ENCODE data around the gene NHEJ1. TPM values are rescaled to one million over a fixed set of nuclear protein-coding genes. Genes with fewer than 3 reads are reported as not detected.

The NHEJ1 gene
- total and polyA plus RNA-seq, 2 of the 13 experiments (the other 11 are each of a cell fraction or from before 2014, with no cell fraction given) = 30.0 to 30.7 TPM

GRCh38 chr2:219071131-219071816, 89.3 kb downstream of the NHEJ1 start (continued):
- TF ChIP-seq REST (IDR thresholded peaks at IDR 0.05; ENCODE audit: borderline replicate concordance in 1 of 2, low read depth in 1 of 2, low read length in 2 of 2) (peak in 1 of 2 experiments; percentile 80; a peak in 2 of 4 replicates), CBX2 (IDR thresholded peaks at IDR 0.05; ENCODE audit: low read depth, low read length) (no peak), CBX2 (CRISPR knock-in tag; IDR thresholded peaks at IDR 0.05; ENCODE audit: low read depth) (no peak), KLF11 (CRISPR knock-in tag; IDR thresholded peaks at IDR 0.05) (0 out of 2 replicates have a peak, but pooled peaks have one; percentile 66), SOX5 (CRISPR knock-in tag; IDR thresholded peaks at IDR 0.05; ENCODE audit: borderline replicate concordance) (peak; percentile 100), MIXL1 (CRISPR knock-in tag; IDR thresholded peaks at IDR 0.05) (peak; percentile 70), KAT7 (CRISPR knock-in tag; IDR thresholded peaks at IDR 0.05; ENCODE audit: borderline replicate concordance) (no peak), SOX6 (IDR thresholded peaks at IDR 0.05) (no peak), SOX6 (CRISPR knock-in tag; IDR thresholded peaks at IDR 0.05) (peak; percentile 100), ZNF605 (CRISPR knock-in tag; IDR thresholded peaks at IDR 0.05) (peak; percentile 78; the same call in 1 of the 2 replicates), TBL1XR1 (IDR thresholded peaks at IDR 0.05; ENCODE audit: borderline replicate concordance, low read length, partially characterized antibody) (no peak), ZBTB7A (CRISPR knock-in tag; IDR thresholded peaks at IDR 0.05) (peak; percentile 94), CSRNP2 (CRISPR knock-in tag; conservative IDR thresholded peaks at IDR 0.05; ENCODE audit: low read depth) (no peak), MXI1 (IDR thresholded peaks at IDR 0.05; ENCODE audit: borderline replicate concordance, low read depth, low read length) (0 out of 3 replicates have a peak, but pooled peaks have one; percentile 3)
- TF ChIP-seq, protein P1, sequence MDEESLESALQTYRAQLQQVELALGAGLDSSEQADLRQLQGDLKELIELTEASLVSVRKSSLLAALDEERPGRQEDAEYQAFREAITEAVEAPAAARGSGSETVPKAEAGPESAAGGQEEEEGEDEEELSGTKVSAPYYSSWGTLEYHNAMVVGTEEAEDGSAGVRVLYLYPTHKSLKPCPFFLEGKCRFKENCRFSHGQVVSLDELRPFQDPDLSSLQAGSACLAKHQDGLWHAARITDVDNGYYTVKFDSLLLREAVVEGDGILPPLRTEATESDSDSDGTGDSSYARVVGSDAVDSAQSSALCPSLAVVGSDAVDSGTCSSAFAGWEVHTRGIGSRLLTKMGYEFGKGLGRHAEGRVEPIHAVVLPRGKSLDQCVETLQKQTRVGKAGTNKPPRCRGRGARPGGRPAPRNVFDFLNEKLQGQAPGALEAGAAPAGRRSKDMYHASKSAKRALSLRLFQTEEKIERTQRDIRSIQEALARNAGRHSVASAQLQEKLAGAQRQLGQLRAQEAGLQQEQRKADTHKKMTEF (CRISPR knock-in tag; IDR thresholded peaks at IDR 0.05) = peak; percentile 75
- TF ChIP-seq, protein P2, sequence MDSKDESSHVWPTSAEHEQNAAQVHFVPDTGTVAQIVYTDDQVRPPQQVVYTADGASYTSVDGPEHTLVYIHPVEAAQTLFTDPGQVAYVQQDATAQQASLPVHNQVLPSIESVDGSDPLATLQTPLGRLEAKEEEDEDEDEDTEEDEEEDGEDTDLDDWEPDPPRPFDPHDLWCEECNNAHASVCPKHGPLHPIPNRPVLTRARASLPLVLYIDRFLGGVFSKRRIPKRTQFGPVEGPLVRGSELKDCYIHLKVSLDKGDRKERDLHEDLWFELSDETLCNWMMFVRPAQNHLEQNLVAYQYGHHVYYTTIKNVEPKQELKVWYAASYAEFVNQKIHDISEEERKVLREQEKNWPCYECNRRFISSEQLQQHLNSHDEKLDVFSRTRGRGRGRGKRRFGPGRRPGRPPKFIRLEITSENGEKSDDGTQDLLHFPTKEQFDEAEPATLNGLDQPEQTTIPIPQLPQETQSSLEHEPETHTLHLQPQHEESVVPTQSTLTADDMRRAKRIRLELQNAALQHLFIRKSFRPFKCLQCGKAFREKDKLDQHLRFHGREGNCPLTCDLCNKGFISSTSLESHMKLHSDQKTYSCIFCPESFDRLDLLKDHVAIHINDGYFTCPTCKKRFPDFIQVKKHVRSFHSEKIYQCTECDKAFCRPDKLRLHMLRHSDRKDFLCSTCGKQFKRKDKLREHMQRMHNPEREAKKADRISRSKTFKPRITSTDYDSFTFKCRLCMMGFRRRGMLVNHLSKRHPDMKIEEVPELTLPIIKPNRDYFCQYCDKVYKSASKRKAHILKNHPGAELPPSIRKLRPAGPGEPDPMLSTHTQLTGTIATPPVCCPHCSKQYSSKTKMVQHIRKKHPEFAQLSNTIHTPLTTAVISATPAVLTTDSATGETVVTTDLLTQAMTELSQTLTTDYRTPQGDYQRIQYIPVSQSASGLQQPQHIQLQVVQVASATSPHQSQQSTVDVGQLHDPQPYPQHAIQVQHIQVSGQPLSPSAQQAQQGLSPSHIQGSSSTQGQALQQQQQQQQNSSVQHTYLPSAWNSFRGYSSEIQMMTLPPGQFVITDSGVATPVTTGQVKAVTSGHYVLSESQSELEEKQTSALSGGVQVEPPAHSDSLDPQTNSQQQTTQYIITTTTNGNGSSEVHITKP (CRISPR knock-in tag; IDR thresholded peaks at IDR 0.05; ENCODE audit: low read depth) = no peak
- TF ChIP-seq, protein P3, sequence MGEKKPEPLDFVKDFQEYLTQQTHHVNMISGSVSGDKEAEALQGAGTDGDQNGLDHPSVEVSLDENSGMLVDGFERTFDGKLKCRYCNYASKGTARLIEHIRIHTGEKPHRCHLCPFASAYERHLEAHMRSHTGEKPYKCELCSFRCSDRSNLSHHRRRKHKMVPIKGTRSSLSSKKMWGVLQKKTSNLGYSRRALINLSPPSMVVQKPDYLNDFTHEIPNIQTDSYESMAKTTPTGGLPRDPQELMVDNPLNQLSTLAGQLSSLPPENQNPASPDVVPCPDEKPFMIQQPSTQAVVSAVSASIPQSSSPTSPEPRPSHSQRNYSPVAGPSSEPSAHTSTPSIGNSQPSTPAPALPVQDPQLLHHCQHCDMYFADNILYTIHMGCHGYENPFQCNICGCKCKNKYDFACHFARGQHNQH (CRISPR knock-in tag; IDR thresholded peaks at IDR 0.05) = peak; percentile 81

Data from HepG2 (cell line).